ENCODE measurements around the gene CDH13.

Gene CDH13

DNA sequence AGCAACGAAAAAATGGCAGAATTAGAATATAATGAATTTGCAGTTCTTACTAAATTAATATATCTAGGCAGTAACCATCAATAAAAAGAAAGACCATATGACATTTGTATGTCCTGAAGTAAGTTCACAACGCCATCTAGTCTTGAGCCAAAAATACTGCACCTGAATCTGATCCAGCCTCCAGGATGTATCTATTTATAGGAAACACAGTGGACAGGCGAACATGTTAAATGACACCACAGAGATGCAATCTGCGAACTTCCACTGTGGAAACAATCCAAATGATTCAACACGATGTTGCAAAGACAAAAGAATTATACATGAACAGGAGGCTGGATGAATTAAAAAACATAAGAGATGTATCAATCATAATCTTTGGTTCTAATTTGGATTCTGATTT is 197.6 kb downstream of the CDH13 start:
- ChIA-PET CTCF (no interaction called here), POLR2A (no interaction called here)
- Histone ChIP-seq H3K9me3 (ENCODE audit: control insufficient read depth, insufficient read depth, low read depth, low read length) (no peaks in the 10 kb centered on the region), H3K36me3 (ENCODE audit: control insufficient read depth in 2 of 2, insufficient read depth in 1 of 2, low read length in 2 of 2) (no peaks in the 10 kb centered on the region), H3K4me3 (ENCODE audit: low read depth, low read length) (no peak overlapping the region), H3K27ac (ENCODE audit: extremely low read depth, low read depth, low read length) (no peak overlapping the region), H3K4me1 (ENCODE audit: control insufficient read depth, insufficient read depth, low read length) (no peaks in the 10 kb centered on the region)
- peak; percentile 89 for TF ChIP-seq SETDB1 (IDR thresholded peaks at IDR 0.05; ENCODE audit: insufficient read length, low read length)
- TF ChIP-seq, protein P1, sequence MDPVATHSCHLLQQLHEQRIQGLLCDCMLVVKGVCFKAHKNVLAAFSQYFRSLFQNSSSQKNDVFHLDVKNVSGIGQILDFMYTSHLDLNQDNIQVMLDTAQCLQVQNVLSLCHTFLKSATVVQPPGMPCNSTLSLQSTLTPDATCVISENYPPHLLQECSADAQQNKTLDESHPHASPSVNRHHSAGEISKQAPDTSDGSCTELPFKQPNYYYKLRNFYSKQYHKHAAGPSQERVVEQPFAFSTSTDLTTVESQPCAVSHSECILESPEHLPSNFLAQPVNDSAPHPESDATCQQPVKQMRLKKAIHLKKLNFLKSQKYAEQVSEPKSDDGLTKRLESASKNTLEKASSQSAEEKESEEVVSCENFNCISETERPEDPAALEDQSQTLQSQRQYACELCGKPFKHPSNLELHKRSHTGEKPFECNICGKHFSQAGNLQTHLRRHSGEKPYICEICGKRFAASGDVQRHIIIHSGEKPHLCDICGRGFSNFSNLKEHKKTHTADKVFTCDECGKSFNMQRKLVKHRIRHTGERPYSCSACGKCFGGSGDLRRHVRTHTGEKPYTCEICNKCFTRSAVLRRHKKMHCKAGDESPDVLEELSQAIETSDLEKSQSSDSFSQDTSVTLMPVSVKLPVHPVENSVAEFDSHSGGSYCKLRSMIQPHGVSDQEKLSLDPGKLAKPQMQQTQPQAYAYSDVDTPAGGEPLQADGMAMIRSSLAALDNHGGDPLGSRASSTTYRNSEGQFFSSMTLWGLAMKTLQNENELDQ (tag by site-specific recombination; IDR thresholded peaks at IDR 0.05; ENCODE audit: low read depth), result no peak

- TF ChIP-seq PRDM10 (tag by site-specific recombination; IDR thresholded peaks at IDR 0.05) (no peak), ZNF394 (tag by site-specific recombination; IDR thresholded peaks at IDR 0.05; ENCODE audit: borderline replicate concordance) (no peak), ZNF350 (tag by site-specific recombination; IDR thresholded peaks at IDR 0.05) (no peak), ZNF555 (tag by site-specific recombination; conservative IDR thresholded peaks at IDR 0.05) (no peak), ELK4 (IDR thresholded peaks at IDR 0.05; ENCODE audit: borderline replicate concordance, low read depth, low read length) (no peak), ZNF658 (tag by site-specific recombination; IDR thresholded peaks at IDR 0.05) (no peak), ZFHX2 (tag by site-specific recombination; conservative IDR thresholded peaks at IDR 0.05) (no peak), SETDB1 (IDR thresholded peaks at IDR 0.05; ENCODE audit: insufficient read length, low read length) (no peak), ZNF654 (tag by site-specific recombination; IDR thresholded peaks at IDR 0.05; ENCODE audit: low read depth) (no peak)
- TF ChIP-seq, protein P2, sequence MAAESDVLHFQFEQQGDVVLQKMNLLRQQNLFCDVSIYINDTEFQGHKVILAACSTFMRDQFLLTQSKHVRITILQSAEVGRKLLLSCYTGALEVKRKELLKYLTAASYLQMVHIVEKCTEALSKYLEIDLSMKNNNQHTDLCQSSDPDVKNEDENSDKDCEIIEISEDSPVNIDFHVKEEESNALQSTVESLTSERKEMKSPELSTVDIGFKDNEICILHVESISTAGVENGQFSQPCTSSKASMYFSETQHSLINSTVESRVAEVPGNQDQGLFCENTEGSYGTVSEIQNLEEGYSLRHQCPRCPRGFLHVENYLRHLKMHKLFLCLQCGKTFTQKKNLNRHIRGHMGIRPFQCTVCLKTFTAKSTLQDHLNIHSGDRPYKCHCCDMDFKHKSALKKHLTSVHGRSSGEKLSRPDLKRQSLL (tag by site-specific recombination; IDR thresholded peaks at IDR 0.05), result no peak
- TF ChIP-seq, protein P3, sequence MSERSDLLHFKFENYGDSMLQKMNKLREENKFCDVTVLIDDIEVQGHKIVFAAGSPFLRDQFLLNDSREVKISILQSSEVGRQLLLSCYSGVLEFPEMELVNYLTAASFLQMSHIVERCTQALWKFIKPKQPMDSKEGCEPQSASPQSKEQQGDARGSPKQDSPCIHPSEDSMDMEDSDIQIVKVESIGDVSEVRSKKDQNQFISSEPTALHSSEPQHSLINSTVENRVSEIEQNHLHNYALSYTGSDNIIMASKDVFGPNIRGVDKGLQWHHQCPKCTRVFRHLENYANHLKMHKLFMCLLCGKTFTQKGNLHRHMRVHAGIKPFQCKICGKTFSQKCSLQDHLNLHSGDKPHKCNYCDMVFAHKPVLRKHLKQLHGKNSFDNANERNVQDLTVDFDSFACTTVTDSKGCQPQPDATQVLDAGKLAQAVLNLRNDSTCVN (tag by site-specific recombination; optimal IDR thresholded peaks at IDR 0.05), result no peak
- TF ChIP-seq, protein P4, sequence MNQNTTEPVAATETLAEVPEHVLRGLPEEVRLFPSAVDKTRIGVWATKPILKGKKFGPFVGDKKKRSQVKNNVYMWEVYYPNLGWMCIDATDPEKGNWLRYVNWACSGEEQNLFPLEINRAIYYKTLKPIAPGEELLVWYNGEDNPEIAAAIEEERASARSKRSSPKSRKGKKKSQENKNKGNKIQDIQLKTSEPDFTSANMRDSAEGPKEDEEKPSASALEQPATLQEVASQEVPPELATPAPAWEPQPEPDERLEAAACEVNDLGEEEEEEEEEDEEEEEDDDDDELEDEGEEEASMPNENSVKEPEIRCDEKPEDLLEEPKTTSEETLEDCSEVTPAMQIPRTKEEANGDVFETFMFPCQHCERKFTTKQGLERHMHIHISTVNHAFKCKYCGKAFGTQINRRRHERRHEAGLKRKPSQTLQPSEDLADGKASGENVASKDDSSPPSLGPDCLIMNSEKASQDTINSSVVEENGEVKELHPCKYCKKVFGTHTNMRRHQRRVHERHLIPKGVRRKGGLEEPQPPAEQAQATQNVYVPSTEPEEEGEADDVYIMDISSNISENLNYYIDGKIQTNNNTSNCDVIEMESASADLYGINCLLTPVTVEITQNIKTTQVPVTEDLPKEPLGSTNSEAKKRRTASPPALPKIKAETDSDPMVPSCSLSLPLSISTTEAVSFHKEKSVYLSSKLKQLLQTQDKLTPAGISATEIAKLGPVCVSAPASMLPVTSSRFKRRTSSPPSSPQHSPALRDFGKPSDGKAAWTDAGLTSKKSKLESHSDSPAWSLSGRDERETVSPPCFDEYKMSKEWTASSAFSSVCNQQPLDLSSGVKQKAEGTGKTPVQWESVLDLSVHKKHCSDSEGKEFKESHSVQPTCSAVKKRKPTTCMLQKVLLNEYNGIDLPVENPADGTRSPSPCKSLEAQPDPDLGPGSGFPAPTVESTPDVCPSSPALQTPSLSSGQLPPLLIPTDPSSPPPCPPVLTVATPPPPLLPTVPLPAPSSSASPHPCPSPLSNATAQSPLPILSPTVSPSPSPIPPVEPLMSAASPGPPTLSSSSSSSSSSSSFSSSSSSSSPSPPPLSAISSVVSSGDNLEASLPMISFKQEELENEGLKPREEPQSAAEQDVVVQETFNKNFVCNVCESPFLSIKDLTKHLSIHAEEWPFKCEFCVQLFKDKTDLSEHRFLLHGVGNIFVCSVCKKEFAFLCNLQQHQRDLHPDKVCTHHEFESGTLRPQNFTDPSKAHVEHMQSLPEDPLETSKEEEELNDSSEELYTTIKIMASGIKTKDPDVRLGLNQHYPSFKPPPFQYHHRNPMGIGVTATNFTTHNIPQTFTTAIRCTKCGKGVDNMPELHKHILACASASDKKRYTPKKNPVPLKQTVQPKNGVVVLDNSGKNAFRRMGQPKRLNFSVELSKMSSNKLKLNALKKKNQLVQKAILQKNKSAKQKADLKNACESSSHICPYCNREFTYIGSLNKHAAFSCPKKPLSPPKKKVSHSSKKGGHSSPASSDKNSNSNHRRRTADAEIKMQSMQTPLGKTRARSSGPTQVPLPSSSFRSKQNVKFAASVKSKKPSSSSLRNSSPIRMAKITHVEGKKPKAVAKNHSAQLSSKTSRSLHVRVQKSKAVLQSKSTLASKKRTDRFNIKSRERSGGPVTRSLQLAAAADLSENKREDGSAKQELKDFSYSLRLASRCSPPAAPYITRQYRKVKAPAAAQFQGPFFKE (tag by site-specific recombination; IDR thresholded peaks at IDR 0.05; ENCODE audit: borderline replicate concordance), result no peak
- TF ChIP-seq, protein P5, sequence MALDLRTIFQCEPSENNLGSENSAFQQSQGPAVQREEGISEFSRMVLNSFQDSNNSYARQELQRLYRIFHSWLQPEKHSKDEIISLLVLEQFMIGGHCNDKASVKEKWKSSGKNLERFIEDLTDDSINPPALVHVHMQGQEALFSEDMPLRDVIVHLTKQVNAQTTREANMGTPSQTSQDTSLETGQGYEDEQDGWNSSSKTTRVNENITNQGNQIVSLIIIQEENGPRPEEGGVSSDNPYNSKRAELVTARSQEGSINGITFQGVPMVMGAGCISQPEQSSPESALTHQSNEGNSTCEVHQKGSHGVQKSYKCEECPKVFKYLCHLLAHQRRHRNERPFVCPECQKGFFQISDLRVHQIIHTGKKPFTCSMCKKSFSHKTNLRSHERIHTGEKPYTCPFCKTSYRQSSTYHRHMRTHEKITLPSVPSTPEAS (tag by site-specific recombination; IDR thresholded peaks at IDR 0.05), result no peak
- Histone ChIP-seq H3K36me3 (ENCODE audit: control insufficient read depth in 2 of 2, insufficient read depth in 1 of 2, low read length in 2 of 2) (no peaks in the 10 kb centered on the region), H3K4me3 (ENCODE audit: low read depth, low read length) (no peak overlapping the region), H3K9me3 (ENCODE audit: control insufficient read depth, insufficient read depth, low read depth, low read length) (no peaks in the 10 kb centered on the region), H3K27ac (ENCODE audit: extremely low read depth, low read depth, low read length) (no peak overlapping the region), H3K4me1 (ENCODE audit: control insufficient read depth, insufficient read depth, low read length) (no peaks in the 10 kb centered on the region)
- ChIA-PET CTCF (no interaction called here), POLR2A (no interaction called here)
Measured at GRCh38 chr16:82829301-82829700, 202.5 kb downstream of the CDH13 start.

Data from HEK293 (cell line).